Testis (tissue), 2 donors: Measurements from ENCODE around the gene SPP1.

Source experiments
- CTCF ChIP-seq, 3 experiments: fragments of 450-650 bp in 2 of 3; fragments of 200-600 bp in 1 of 3; sonication (generic) in 1 of 3; IDR thresholded peaks; one replicate each; pipeline ENCODE4 v1.5.1; 2016 to 2019; ENCODE audit warnings: antibody characterized with exemption in 3 of 3, mild to moderate bottlenecking in 2 of 3, moderate library complexity in 1 of 3
- POLR2A ChIP-seq: fragments of 450-650 bp; IDR thresholded peaks from one replicate; pipeline ENCODE4 v1.6.1; 2017; ENCODE audit warnings: antibody characterized with exemption, mild to moderate bottlenecking, moderate library complexity

- TF ChIP-seq POLR2A, result no peak
- no peak for TF ChIP-seq CTCF (IDR thresholded peaks at IDR 0.05)
These were observed 27.7 kb downstream of the SPP1 start for GRCh38 chr4:88003261-88003660.
